H1 (cell line): ENCODE measurements around the gene TRAF3. TPM values are rescaled to one million over a fixed set of nuclear protein-coding genes. Genes with fewer than 3 reads are reported as not detected.

Experiments used
- TEAD4 ChIP-seq: IDR thresholded peaks from 2 replicates; pipeline ENCODE4 v1.6.1; 2012; ENCODE audit warnings: low read depth, low read length, inconsistent platforms, mixed read lengths
- polyA plus RNA-seq, 7 experiments: library from polyadenylated mRNA; depleted of rRNA in 3 of 7; stranded (reverse) in 5 of 7; unstranded in 2 of 7; fragments of >200 nt in 5 of 7; fragments of 200-250 nt in 2 of 7; gene quantifications; 1 replicate in 5 of 7; 2 replicates in 1 of 7; 4 replicates in 1 of 7; pipeline versions ENCODE4 v1.2.1 to v1.2.3, GENCODE V29; 2011 to 2013; ENCODE audit warnings: missing spikeins in 2 of 7, mixed read lengths in 2 of 7
- total RNA-seq: library from RNA; stranded (reverse); fragmentation: NEBNext Ultra II Directional; extraction: Animal tissue kit (Norgen Biotek cat#: 25700); gene quantifications from 2 replicates; pipeline ENCODE4 v1.2.1, GENCODE V29; 2021

TRAF3 gene
- total and polyA plus RNA-seq, 2 of the 8 experiments (the other 6 are each of a cell fraction or from before 2014, with no cell fraction given), result 5.8 to 12.1 TPM

GRCh38 chr14:102940729-102941362 lies 163.6 kb downstream of the TRAF3 start (continued):
- no peak for TF ChIP-seq TEAD4
- TF ChIP-seq, all 59 proteins: peak for 0
